Upper lobe of left lung (tissue), 6 donors: ENCODE results near the gene ZCRB1. TPM values are rescaled to one million over a fixed set of nuclear protein-coding genes. Genes with fewer than 3 reads are reported as not detected.
A peak's percentile ranks its signal among the peaks of the same experiment; 100 is the strongest.
"Not testable (repeated sequence)": the region's sequence is repeated elsewhere in the genome, so short reads cannot be mapped to it uniquely, and the experiment has no call there.

Source experiments
- ATAC-seq, 2 donors: fragments of 200-7000 bp; cut with Tn5 transposase; one replicate each; pipeline ENCODE4 v1.9.1; 2022; ENCODE audit warnings: mild to moderate bottlenecking in 2 of 2, moderate library complexity in 2 of 2; ENCODE audit not compliant: low FRiP score in 2 of 2
- DNase-seq, 2 donors: peaks; one replicate each; pipeline ENCODE4 v3.0.0-alpha.2; 2019 to 2020
- H3K27ac ChIP-seq, 4 donors: fragments of 200-600 bp; sonication (generic); one replicate each; pipeline ENCODE4 v1.5.1; 2016 to 2019
- H3K27me3 ChIP-seq, 4 donors: fragments of 200-600 bp; sonication (generic); one replicate each; pipeline ENCODE4 v1.5.1; 2017 to 2019
- H3K36me3 ChIP-seq, 4 donors: fragments of 200-600 bp; sonication (generic); one replicate each; pipeline ENCODE4 v1.5.1; 2016 to 2019
- H3K4me1 ChIP-seq, 4 donors: fragments of 200-600 bp; sonication (generic); one replicate each; pipeline ENCODE4 v1.5.1; 2018 to 2019
- H3K4me3 ChIP-seq, 4 donors: fragments of 200-600 bp; sonication (generic); one replicate each; pipeline ENCODE4 v1.5.1; 2017 to 2019; ENCODE audit warnings: mild to moderate bottlenecking in 2 of 4, moderate library complexity in 1 of 4
- H3K9me3 ChIP-seq, 4 donors: fragments of 200-600 bp; sonication (generic); one replicate each; pipeline ENCODE4 v1.5.1; 2018 to 2019
- CTCF ChIP-seq, 6 experiments: fragments of 450-650 bp in 4 of 6; fragments of 200-600 bp in 2 of 6; sonication (generic) in 2 of 6; IDR thresholded peaks; one replicate each; pipeline ENCODE4 v1.5.1; 2016 to 2019; ENCODE audit warnings: antibody characterized with exemption in 6 of 6
- EP300 ChIP-seq, 4 donors: sonication (generic); formaldehyde crosslinking; IDR thresholded peaks; one replicate each; pipeline ENCODE4 v1.5.1; 2017; ENCODE audit warnings: antibody characterized with exemption in 4 of 4, control low read depth in 2 of 4
- POLR2A ChIP-seq, 4 donors: fragments of 450-650 bp; IDR thresholded peaks; one replicate each; pipeline ENCODE4 v1.5.1; 2016 to 2017; ENCODE audit warnings: antibody characterized with exemption in 4 of 4, mild to moderate bottlenecking in 2 of 4
- POLR2AphosphoS5 ChIP-seq, 2 donors: sonication (generic); formaldehyde crosslinking; IDR thresholded peaks; one replicate each; pipeline ENCODE4 v1.5.1; 2017; ENCODE audit warnings: antibody characterized with exemption in 2 of 2
- WGBS, 2 donors: methylation state at CpG; one replicate each; pipeline ENCODE4 v1.1.5; 2017 to 2018; 5-methylcytosine and 5-hydroxymethylcytosine counted together
- total RNA-seq, 6 donors: library from RNA; depleted of rRNA in 4 of 6; stranded (reverse); fragments of >200 nt in 4 of 6; gene quantifications; one replicate each; pipeline versions ENCODE4 v1.1.0 to v1.2.1, GENCODE V29; 2016 to 2021
- donor health status: DM: no; HTN: no; CAD: no; lungs with moderate emphysema.
- donor health status: DM: no; HTN: yes; CAD: no; lungs with severe emphysema.

The ZCRB1 gene
- total RNA-seq, 6 donors from 2014 or later = 18.5 to 46.8 (median 36.8) TPM

GRCh38 chr12:42332301-42333285 is 6.7 kb upstream of the ZCRB1 start:
- DNase-seq = no peak
- Histone ChIP-seq H3K27me3 (no peaks in the 10 kb centered on the region), H3K4me3 (no peak overlapping the region), H3K4me1 (peaks cover 6 to 28% (median 13%) of the 10 kb centered on the region in 4 donors), H3K9me3 (no peaks in the 10 kb centered on the region), H3K36me3 (peaks cover 0 to 14% (median 11%) of the 10 kb centered on the region in 4 donors), H3K27ac (no peak overlapping the region)
- 28 to 32% methylated on average over 4 of the region's 4 CpGs for WGBS, 2 donors
- peak; percentile 47 to 67 (median 55) for TF ChIP-seq CTCF (IDR thresholded peaks at IDR 0.05)
- no peak for TF ChIP-seq POLR2A (IDR thresholded peaks at IDR 0.05)
- TF ChIP-seq EP300 (IDR thresholded peaks at IDR 0.05) = no peak
- TF ChIP-seq POLR2AphosphoS5 (IDR thresholded peaks at IDR 0.05) = no peak
- ATAC-seq = no peak

- not testable (repeated sequence) for DNase-seq, H3K4me3 ChIP-seq, ATAC-seq, H3K27me3 ChIP-seq, H3K36me3 ChIP-seq, H3K9me3 ChIP-seq, H3K27ac ChIP-seq
- H3K4me1 ChIP-seq = peaks cover 15 to 44% (median 25%) of the 10 kb centered on the region in 4 donors
- 62 to 80% methylated on average over 11 of the region's 11 CpGs for WGBS, 2 donors
Measured at GRCh38 chr12:42330097-42330496, 4.2 kb upstream of the ZCRB1 start.

DNA sequence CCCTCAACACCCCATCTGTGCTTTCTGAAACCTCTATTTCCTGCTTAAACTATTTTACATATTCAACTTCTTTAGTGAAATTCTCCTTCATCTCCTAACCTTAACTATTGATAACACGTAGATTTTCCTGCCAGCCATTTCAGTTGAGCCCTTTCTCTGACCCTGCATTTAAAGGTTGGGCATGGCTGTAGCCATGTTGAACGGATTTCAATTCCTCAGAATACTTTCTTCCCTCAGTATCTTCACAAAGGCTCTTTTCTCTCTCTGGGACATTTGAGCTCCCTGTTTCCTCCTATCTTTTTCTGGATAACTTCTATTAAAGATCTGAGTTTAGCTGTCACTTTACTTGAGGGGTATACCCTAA is 1.3 kb upstream of the ZCRB1 start:
- Histone ChIP-seq H3K9me3 (no peaks in the 10 kb centered on the region), H3K27me3 (no peaks in the 10 kb centered on the region), H3K36me3 (peaks cover 0 to 8% (median 0%) of the 10 kb centered on the region in 4 donors), H3K4me3 (peak overlapping the region in 3 of 4 donors; percentile 71 to 73 (median 72)), H3K4me1 (peaks cover 15 to 47% (median 26%) of the 10 kb centered on the region in 4 donors), H3K27ac (peak overlapping the region in 2 of 4 donors; percentile 78 to 87)
- DNase-seq (no peak), ATAC-seq (no peak)
- no peak for TF ChIP-seq POLR2AphosphoS5 (IDR thresholded peaks at IDR 0.05)
- TF ChIP-seq CTCF (IDR thresholded peaks at IDR 0.05) = no peak
- no peak for TF ChIP-seq EP300 (IDR thresholded peaks at IDR 0.05)
- no peak for TF ChIP-seq POLR2A (IDR thresholded peaks at IDR 0.05)
- WGBS, 2 donors = 61 to 73% methylated on average over 2 of the region's 2 CpGs

- H3K4me3 ChIP-seq = peak overlapping the region; percentile 71 to 74 (median 72)
- DNase-seq (peak in 1 of 2 donors; percentile 29), ATAC-seq (peak; percentile 44 to 47)
Measured at GRCh38 chr12:42326541-42327226, 790 bp upstream of the ZCRB1 start.

More at GRCh38 chr12:42326541-42327226, 790 bp upstream of the ZCRB1 start:
- Histone ChIP-seq H3K36me3 (peaks cover 0 to 8% (median 0%) of the 10 kb centered on the region in 4 donors), H3K27me3 (no peaks in the 10 kb centered on the region), H3K27ac (peak overlapping the region; percentile 78 to 87 (median 86)), H3K9me3 (no peaks in the 10 kb centered on the region), H3K4me1 (peaks cover 15 to 42% (median 22%) of the 10 kb centered on the region in 4 donors)
- 10 to 11% methylated on average over 12 to 13 of the region's 13 CpGs for WGBS, 2 donors
- TF ChIP-seq CTCF (IDR thresholded peaks at IDR 0.05) = no peak
- no peak for TF ChIP-seq POLR2AphosphoS5 (IDR thresholded peaks at IDR 0.05)
- TF ChIP-seq EP300 (IDR thresholded peaks at IDR 0.05) = no peak
- TF ChIP-seq POLR2A (IDR thresholded peaks at IDR 0.05) = no peak
